ENCODE measurements around the gene CNGB1.

DNA sequence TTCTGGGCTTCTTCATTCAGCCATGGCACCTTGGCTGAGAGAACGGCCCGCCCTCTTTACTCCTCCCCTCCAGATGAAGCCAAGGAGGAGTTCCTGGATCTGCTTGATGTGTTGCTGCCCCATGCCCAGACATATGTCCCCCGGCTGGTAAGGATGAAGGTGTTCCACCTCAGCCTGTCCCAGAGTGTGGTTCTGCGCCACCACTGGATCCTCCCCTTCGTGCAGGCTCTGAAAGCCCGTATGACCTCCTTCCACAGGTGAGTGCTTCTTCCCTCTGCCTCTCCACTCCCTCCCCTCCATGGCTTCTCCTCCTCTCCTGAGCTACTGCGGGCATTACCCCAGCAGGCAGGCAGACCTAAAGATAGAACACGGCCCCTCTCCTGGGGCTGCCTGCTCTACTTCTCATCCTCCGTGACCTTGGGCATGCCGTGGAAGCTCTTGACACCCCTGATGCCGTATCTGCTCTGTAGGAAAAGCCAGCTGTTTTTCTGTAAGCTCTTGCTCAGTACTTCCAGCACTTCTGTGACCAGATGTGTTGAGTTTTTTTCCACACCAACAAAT lies 39.0 kb upstream of the CNGB1 start:
- TF ChIP-seq, protein P1, sequence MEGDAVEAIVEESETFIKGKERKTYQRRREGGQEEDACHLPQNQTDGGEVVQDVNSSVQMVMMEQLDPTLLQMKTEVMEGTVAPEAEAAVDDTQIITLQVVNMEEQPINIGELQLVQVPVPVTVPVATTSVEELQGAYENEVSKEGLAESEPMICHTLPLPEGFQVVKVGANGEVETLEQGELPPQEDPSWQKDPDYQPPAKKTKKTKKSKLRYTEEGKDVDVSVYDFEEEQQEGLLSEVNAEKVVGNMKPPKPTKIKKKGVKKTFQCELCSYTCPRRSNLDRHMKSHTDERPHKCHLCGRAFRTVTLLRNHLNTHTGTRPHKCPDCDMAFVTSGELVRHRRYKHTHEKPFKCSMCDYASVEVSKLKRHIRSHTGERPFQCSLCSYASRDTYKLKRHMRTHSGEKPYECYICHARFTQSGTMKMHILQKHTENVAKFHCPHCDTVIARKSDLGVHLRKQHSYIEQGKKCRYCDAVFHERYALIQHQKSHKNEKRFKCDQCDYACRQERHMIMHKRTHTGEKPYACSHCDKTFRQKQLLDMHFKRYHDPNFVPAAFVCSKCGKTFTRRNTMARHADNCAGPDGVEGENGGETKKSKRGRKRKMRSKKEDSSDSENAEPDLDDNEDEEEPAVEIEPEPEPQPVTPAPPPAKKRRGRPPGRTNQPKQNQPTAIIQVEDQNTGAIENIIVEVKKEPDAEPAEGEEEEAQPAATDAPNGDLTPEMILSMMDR (IDR thresholded peaks at IDR 0.05; ENCODE audit: poor library complexity): no peak
- TF ChIP-seq EZH2phosphoT487 (IDR thresholded peaks at IDR 0.05; ENCODE audit: low read depth, severe bottlenecking, unreplicated experiment) (no peak), EZH2 (IDR thresholded peaks at IDR 0.05; ENCODE audit: borderline replicate concordance) (no peak)
